Transverse colon (tissue), 4 donors: ENCODE measurements around the gene HEATR5B. TPM values are rescaled to one million over a fixed set of nuclear protein-coding genes. Genes with fewer than 3 reads are reported as not detected.
A peak's percentile ranks its signal among the peaks of the same experiment; 100 is the strongest.

ENCODE experiments used
- DNase-seq: peaks from one replicate; pipeline ENCODE4 v3.0.0-alpha.2; 2019
- H3K27ac ChIP-seq, 4 donors: fragments of 200-600 bp; sonication (generic); 2 replicates each; pipeline ENCODE4 v1.5.1; 2016 to 2018; ENCODE audit warnings: inconsistent platforms in 4 of 4
- H3K27me3 ChIP-seq: fragments of 200-600 bp; sonication (generic); 2 replicates; pipeline ENCODE4 v1.5.1; 2017; ENCODE audit warnings: inconsistent platforms
- H3K36me3 ChIP-seq, 4 donors: fragments of 200-600 bp; sonication (generic); 2 replicates each; pipeline ENCODE4 v1.5.1; 2017 to 2019; ENCODE audit warnings: inconsistent platforms in 4 of 4
- H3K4me1 ChIP-seq, 4 donors: fragments of 200-600 bp; sonication (generic); 2 replicates each; pipeline ENCODE4 v1.5.1; 2017 to 2020; ENCODE audit warnings: inconsistent platforms in 4 of 4
- H3K4me3 ChIP-seq, 4 donors: fragments of 200-600 bp; sonication (generic); 1 replicate in 1 of 4; 2 replicates in 3 of 4; pipeline versions ENCODE4 v1.5.1 to v1.6.1; 2017 to 2019; ENCODE audit warnings: inconsistent platforms in 4 of 4
- H3K9me3 ChIP-seq, 2 donors: fragments of 200-600 bp; sonication (generic); 2 replicates each; pipeline ENCODE4 v1.5.1; 2017 to 2019; ENCODE audit warnings: inconsistent platforms in 2 of 2
- CTCF ChIP-seq, 5 experiments: fragments of 200-600 bp in 3 of 5; fragments of 450-650 bp in 2 of 5; sonication (generic) in 3 of 5; IDR thresholded peaks; 1 replicate in 2 of 5; 2 replicates in 3 of 5; pipeline ENCODE4 v1.5.1; 2016 to 2017; ENCODE audit warnings: antibody characterized with exemption in 5 of 5, inconsistent platforms in 3 of 5, mild to moderate bottlenecking in 2 of 5, moderate library complexity in 1 of 5
- EP300 ChIP-seq: sonication (generic); formaldehyde crosslinking; IDR thresholded peaks from one replicate; pipeline ENCODE4 v1.6.1; 2017; ENCODE audit warnings: antibody characterized with exemption, low read depth
- POLR2A ChIP-seq: fragments of 450-650 bp; IDR thresholded peaks from one replicate; pipeline ENCODE4 v1.6.1; 2016; ENCODE audit warnings: antibody characterized with exemption, mild to moderate bottlenecking, moderate library complexity
- POLR2AphosphoS5 ChIP-seq, 3 donors: sonication (generic); formaldehyde crosslinking; IDR thresholded peaks; one replicate each; pipeline ENCODE4 v1.6.1; 2016; ENCODE audit warnings: antibody characterized with exemption in 3 of 3
- WGBS, 2 donors: methylation state at CpG; one replicate each; pipeline ENCODE4 v1.1.5; 2018; ENCODE audit warnings: low coverage in 1 of 2; 5-methylcytosine and 5-hydroxymethylcytosine counted together
- in situ Hi-C, 4 donors: fragments of 200-750 bp; cut with MboI; loops; one replicate each; pipeline versions ENCODE4 v1.15.0 to v1.15.1; 2017; ENCODE audit warnings: low sequenced_read_pairs in 3 of 4, low pct_ligation_motif_present in 1 of 4, low pct_unique_long_range_greater_than_20kb in 1 of 4
- intact Hi-C: fragments of 100-400 bp; cut with DNase I; formaldehyde crosslinking; loops from one replicate; pipeline ENCODE4 v1.15.1; 2023; ENCODE audit warnings: low total_unique reads
- total RNA-seq, 4 donors: library from RNA; depleted of rRNA; stranded (reverse); fragments of >200 nt; gene quantifications; one replicate each; pipeline ENCODE4 v1.1.0, GENCODE V29; 2016

HEATR5B gene
- total RNA-seq, result 10 to 100 TPM; 17.9 to 45.4 (median 29.9) TPM

- Histone ChIP-seq H3K4me3 (peak within 1 kb of the TSS; percentile 51 to 90 (median 76)), H3K9me3 (no peaks in the 10 kb centered on the region), H3K4me1 (peaks cover 18 to 47% (median 21%) of the 10 kb centered on the region in 4 donors), H3K27me3 (no peaks in the 10 kb centered on the region), H3K36me3 (peaks cover 0 to 6% (median 0%) of the 10 kb centered on the region in 4 donors), H3K27ac (peak within 1 kb of the TSS; percentile 84 to 90 (median 88))
- peak; percentile 97 for DNase-seq
- 0% methylated on average over 3 to 58 of the region's 74 CpGs for WGBS, 2 donors
- TF ChIP-seq POLR2A (peak; percentile 70), POLR2AphosphoS5 (IDR thresholded peaks at IDR 0.05) (peak; percentile 58 to 72 (median 59)), EP300 (no peak), CTCF (IDR thresholded peaks at IDR 0.05) (no peak)
- in situ Hi-C loops, result no loop called here
- intact Hi-C loops, result no loop called here
Observed at GRCh38 chr2:37083873-37084794, at the start of gene HEATR5B, which contains the start of gene GPATCH11. Gene HEATR5B, minus strand, starts transcription at chr2:37084372. Its CDS starts 958 bp downstream, at chr2:37083414. Gene GPATCH11, plus strand, starts transcription at chr2:37084518. Its CDS starts 3,864 bp downstream, at chr2:37088382.

- 96 to 97% methylated on average over 5 to 6 of the region's 6 CpGs for WGBS, 2 donors
Observed at GRCh38 chr2:37132914-37133313, 48.7 kb upstream of the HEATR5B start.

GRCh38 chr2:37125416-37125815 is 41.2 kb upstream of the HEATR5B start:
- no peaks in the 10 kb centered on the region for H3K4me1 ChIP-seq
- no peaks in the 10 kb centered on the region for H3K9me3 ChIP-seq
- no peak for DNase-seq
- H3K4me3 ChIP-seq, result no peak overlapping the region
- in situ Hi-C loops (no loop called here), intact Hi-C loops (no loop called here)
- TF ChIP-seq POLR2A, result no peak
- no peak for TF ChIP-seq CTCF (IDR thresholded peaks at IDR 0.05)
- no peak for TF ChIP-seq EP300
- TF ChIP-seq POLR2AphosphoS5 (IDR thresholded peaks at IDR 0.05), result no peak
- no peaks in the 10 kb centered on the region for H3K27me3 ChIP-seq
- WGBS, 2 donors, result 83 to 98% methylated on average over 1 to 2 of the region's 2 CpGs
- no peak overlapping the region for H3K27ac ChIP-seq
- H3K36me3 ChIP-seq, result peaks cover 0 to 36% (median 7%) of the 10 kb centered on the region in 4 donors

More at GRCh38 chr2:37132914-37133313, 48.7 kb upstream of the HEATR5B start:
- TF ChIP-seq POLR2AphosphoS5 (IDR thresholded peaks at IDR 0.05), result no peak
- no peak for TF ChIP-seq EP300
- no peak for TF ChIP-seq CTCF (IDR thresholded peaks at IDR 0.05)
- no peak for TF ChIP-seq POLR2A
- no peak overlapping the region for H3K4me3 ChIP-seq
- DNase-seq, result no peak
- no peaks in the 10 kb centered on the region for H3K27me3 ChIP-seq
- in situ Hi-C loops (no loop called here), intact Hi-C loops (no loop called here)
- no peaks in the 10 kb centered on the region for H3K4me1 ChIP-seq
- H3K9me3 ChIP-seq, result no peaks in the 10 kb centered on the region
- no peak overlapping the region for H3K27ac ChIP-seq
- H3K36me3 ChIP-seq, result peaks cover 0 to 63% (median 26%) of the 10 kb centered on the region in 4 donors

- in situ Hi-C loops (no loop called here), intact Hi-C loops (no loop called here)
- H3K4me1 ChIP-seq, result no peaks in the 10 kb centered on the region
- peaks cover 0 to 48% (median 11%) of the 10 kb centered on the region in 4 donors for H3K36me3 ChIP-seq
- 93 to 100% methylated on average over 4 to 5 of the region's 5 CpGs for WGBS, 2 donors
- H3K27me3 ChIP-seq, result no peaks in the 10 kb centered on the region
- H3K4me3 ChIP-seq, result no peak overlapping the region
- no peak for TF ChIP-seq POLR2A
- no peak for TF ChIP-seq EP300
- TF ChIP-seq CTCF (IDR thresholded peaks at IDR 0.05), result no peak
- TF ChIP-seq POLR2AphosphoS5 (IDR thresholded peaks at IDR 0.05), result no peak
- no peaks in the 10 kb centered on the region for H3K9me3 ChIP-seq
- no peak for DNase-seq
- H3K27ac ChIP-seq, result no peak overlapping the region
Observed at GRCh38 chr2:37119157-37119556, 35.0 kb upstream of the HEATR5B start.
